GM12874 (cell line): Measurements from ENCODE around the gene C19orf67.

Source experiments
- TF ChIP-seq, protein P1 (sequence below): IDR thresholded peaks from 2 replicates; pipeline ENCODE4 v1.5.1; 2011; ENCODE audit warnings: low read depth, mild to moderate bottlenecking, control low read depth, low read length, moderate library complexity; ENCODE audit not compliant: insufficient read depth

C19orf67 gene

DNA sequence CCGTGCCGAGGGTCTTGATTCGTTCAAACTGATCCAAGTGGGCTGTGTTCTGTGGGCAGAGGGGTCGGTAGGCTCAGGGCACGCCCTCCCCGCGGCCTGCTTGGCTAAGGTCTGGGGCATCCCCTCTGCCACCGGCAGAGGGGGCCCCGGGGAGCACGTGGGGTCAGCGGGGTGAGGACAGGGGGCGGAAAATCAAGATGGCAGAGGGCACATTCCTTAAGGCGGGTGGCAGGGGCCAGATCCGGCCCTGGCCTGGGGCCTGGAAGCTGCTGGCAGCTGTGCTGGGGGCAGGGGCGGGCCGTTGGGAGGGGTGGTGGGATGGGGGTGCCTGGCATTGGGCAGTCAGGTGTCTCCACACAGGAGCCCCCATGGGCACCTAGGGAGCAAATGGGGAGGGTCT lies 21.3 kb upstream of the C19orf67 start:
- TF ChIP-seq, protein P1, sequence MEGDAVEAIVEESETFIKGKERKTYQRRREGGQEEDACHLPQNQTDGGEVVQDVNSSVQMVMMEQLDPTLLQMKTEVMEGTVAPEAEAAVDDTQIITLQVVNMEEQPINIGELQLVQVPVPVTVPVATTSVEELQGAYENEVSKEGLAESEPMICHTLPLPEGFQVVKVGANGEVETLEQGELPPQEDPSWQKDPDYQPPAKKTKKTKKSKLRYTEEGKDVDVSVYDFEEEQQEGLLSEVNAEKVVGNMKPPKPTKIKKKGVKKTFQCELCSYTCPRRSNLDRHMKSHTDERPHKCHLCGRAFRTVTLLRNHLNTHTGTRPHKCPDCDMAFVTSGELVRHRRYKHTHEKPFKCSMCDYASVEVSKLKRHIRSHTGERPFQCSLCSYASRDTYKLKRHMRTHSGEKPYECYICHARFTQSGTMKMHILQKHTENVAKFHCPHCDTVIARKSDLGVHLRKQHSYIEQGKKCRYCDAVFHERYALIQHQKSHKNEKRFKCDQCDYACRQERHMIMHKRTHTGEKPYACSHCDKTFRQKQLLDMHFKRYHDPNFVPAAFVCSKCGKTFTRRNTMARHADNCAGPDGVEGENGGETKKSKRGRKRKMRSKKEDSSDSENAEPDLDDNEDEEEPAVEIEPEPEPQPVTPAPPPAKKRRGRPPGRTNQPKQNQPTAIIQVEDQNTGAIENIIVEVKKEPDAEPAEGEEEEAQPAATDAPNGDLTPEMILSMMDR = no peak

- TF ChIP-seq, protein P1 = no peak
Measured at GRCh38 chr19:14105680-14106079, 20.1 kb upstream of the C19orf67 start.

DNA sequence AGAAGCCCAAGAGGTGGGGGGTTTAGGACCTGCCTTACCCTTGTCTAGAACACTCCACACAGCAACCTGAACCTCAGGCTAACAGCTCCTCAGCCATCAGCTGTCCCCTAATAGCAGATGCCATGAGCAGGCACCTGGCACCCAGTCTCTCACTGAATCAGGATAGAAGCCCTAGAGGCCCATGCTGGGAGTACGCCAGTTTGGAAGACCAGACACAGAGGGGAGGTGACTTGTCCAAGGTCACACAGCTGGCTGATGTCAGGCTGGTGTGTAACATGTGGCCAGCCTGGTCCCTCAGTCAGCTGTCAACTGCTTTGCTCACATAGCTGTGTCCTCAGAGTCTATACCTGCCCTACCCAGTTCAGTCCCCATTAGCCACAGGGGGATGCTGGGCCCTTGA lies 17.7 kb upstream of the C19orf67 start:
- TF ChIP-seq, protein P1 = no peak

- TF ChIP-seq, protein P1 = no peak
Measured at GRCh38 chr19:14102756-14103155, 17.2 kb upstream of the C19orf67 start.

DNA sequence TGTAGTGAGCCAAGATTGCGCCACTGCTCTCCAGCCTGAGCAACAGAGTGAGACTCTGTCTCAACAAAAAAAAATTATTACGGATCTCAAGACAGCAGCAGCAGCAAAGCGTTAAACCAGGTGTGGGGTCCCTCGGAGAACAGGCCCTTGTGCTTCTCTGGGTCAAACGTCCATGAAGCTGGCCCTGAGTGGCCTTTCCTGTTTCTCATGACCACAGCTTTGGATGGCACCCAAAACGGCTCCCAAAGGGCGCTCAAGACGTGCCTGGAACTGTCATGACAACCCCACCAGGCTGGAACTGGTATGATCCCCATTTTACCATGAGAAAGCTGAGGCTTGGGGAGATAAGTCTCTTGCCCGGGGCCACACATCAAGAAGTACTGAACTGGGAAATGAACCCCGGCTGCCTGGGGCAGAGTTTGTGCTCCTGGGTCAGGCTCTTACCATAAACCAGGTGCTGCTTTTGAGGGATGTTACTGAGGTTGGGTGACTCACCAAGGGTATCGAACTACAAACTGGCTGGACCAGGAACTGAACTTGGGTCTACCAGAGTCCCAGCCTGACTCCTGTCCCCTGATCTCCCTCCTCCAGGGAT lies 16.6 kb upstream of the C19orf67 start:
- TF ChIP-seq, protein P1 = no peak

GRCh38 chr19:14101003-14101545 lies 15.5 kb upstream of the C19orf67 start:
- TF ChIP-seq, protein P1 = no peak

GRCh38 chr19:14097532-14098151 lies 12.1 kb upstream of the C19orf67 start:
- TF ChIP-seq, protein P1 = 0 out of 2 replicates have a peak, but pooled peaks have one; percentile 3
